Measurements from ENCODE around the gene COLEC11.
"Not testable (repeated sequence)": the region's sequence is repeated elsewhere in the genome, so short reads cannot be mapped to it uniquely, and the experiment has no call there.

Gene COLEC11

GRCh38 chr2:3606370-3607201, 11.7 kb downstream of the COLEC11 start:
- DNase-seq, result no peak

- no peak for DNase-seq
Observed at GRCh38 chr2:3608373-3609278, 13.7 kb downstream of the COLEC11 start.

- peak in 1 of 2 donors; percentile 26 for DNase-seq
Observed at GRCh38 chr2:3609279-3609673, 14.4 kb downstream of the COLEC11 start.

GRCh38 chr2:3610415-3610814, 15.5 kb downstream of the COLEC11 start:
- DNase-seq, result no peak

GRCh38 chr2:3610881-3611505, 16.1 kb downstream of the COLEC11 start:
- no peak for DNase-seq

GRCh38 chr2:3611589-3611988, 16.7 kb downstream of the COLEC11 start:
- DNase-seq, result no peak

GRCh38 chr2:3612639-3613523, 18.0 kb downstream of the COLEC11 start:
- DNase-seq, result no peak

GRCh38 chr2:3613524-3613905, 18.6 kb downstream of the COLEC11 start:
- no peak for DNase-seq

- not testable (repeated sequence) for DNase-seq
Observed at GRCh38 chr2:3614743-3615142, 19.8 kb downstream of the COLEC11 start.

GRCh38 chr2:3615541-3616200, 20.8 kb downstream of the COLEC11 start:
- not testable (repeated sequence) for DNase-seq

- DNase-seq, result not testable (repeated sequence)
Observed at GRCh38 chr2:3616435-3617197, 21.7 kb downstream of the COLEC11 start.

- DNase-seq, result no peak
Observed at GRCh38 chr2:3617198-3617890, 22.4 kb downstream of the COLEC11 start.

- no peak for DNase-seq
Observed at GRCh38 chr2:3618367-3618766, 23.5 kb downstream of the COLEC11 start.

- no peak for DNase-seq
Observed at GRCh38 chr2:3619033-3619432, 24.1 kb downstream of the COLEC11 start.

GRCh38 chr2:3619661-3620060, 24.7 kb downstream of the COLEC11 start:
- DNase-seq, result not testable (repeated sequence)

- no peak for DNase-seq
Observed at GRCh38 chr2:3620834-3621233, 25.9 kb downstream of the COLEC11 start.

GRCh38 chr2:3622967-3623366, 28.1 kb downstream of the COLEC11 start:
- no peak for DNase-seq

GRCh38 chr2:3624059-3624794, 29.3 kb downstream of the COLEC11 start:
- DNase-seq, result no peak

GRCh38 chr2:3625186-3625585, 30.3 kb downstream of the COLEC11 start:
- DNase-seq, result no peak
